Mucosa of descending colon (tissue), 3 donors: Measurements from ENCODE around the gene FDPS. TPM values are rescaled to one million over a fixed set of nuclear protein-coding genes. Genes with fewer than 3 reads are reported as not detected.

ENCODE experiments used
- ATAC-seq: fragments of 200-7000 bp; cut with Tn5 transposase; one replicate; pipeline ENCODE4 v1.9.1; 2020; ENCODE audit warnings: mild to moderate bottlenecking, moderate library complexity
- DNase-seq, 3 donors: peaks; one replicate each; pipeline ENCODE4 v3.0.0-alpha.2; 2020
- H3K36me3 ChIP-seq: fragments of 200-600 bp; one replicate; pipeline ENCODE4 v1.8.0; 2021; ENCODE audit warnings: low read depth, mild to moderate bottlenecking
- H3K4me1 ChIP-seq: fragments of 200-600 bp; one replicate; pipeline ENCODE4 v1.8.0; 2021; ENCODE audit warnings: low read depth, mild to moderate bottlenecking
- H3K4me3 ChIP-seq: fragments of 200-600 bp; one replicate; pipeline ENCODE4 v1.8.0; 2021; ENCODE audit warnings: mild to moderate bottlenecking
- H3K9me3 ChIP-seq: fragments of 200-600 bp; one replicate; pipeline ENCODE4 v1.8.0; 2021; ENCODE audit warnings: mild to moderate bottlenecking
- CTCF ChIP-seq: fragments of 200-600 bp; IDR thresholded peaks from one replicate; pipeline ENCODE4 v1.8.0; 2022; ENCODE audit warnings: antibody characterized with exemption, mild to moderate bottlenecking
- intact Hi-C, 2 donors: fragments of 100-400 bp; cut with DNase I in 1 of 2; cut with micrococcal nuclease in 1 of 2; formaldehyde crosslinking; loops; one replicate each; pipeline versions ENCODE4 v1.11.0 to v1.11.1; 2022; cut with DNase I, micrococcal nuclease
- microRNA-seq: library from miRNA; unstranded; fragments of <30 nt; microRNA quantifications from one replicate; pipeline ENCODE4, GENCODE V29; 2019
- total RNA-seq, 3 donors: library from RNA; stranded (reverse); fragmentation: NEBNext Ultra II Directional in 2 of 3; extraction: Animal tissue kit (Norgen Biotek cat#: 25700) in 2 of 3; gene quantifications; one replicate each; pipeline versions ENCODE4 v1.2.1 to v1.2.4, GENCODE V29; 2021 to 2023
- donor health status: DM: no; HTN: no; CAD: no; lungs with moderate emphysema.
- donor health status: DM: no; HTN: no; CAD: no.
- donor health status: DM: no; HTN: yes; CAD: no.

Gene FDPS
- total RNA-seq, 3 donors from 2014 or later, result 130 to 244 (median 222) TPM

DNA sequence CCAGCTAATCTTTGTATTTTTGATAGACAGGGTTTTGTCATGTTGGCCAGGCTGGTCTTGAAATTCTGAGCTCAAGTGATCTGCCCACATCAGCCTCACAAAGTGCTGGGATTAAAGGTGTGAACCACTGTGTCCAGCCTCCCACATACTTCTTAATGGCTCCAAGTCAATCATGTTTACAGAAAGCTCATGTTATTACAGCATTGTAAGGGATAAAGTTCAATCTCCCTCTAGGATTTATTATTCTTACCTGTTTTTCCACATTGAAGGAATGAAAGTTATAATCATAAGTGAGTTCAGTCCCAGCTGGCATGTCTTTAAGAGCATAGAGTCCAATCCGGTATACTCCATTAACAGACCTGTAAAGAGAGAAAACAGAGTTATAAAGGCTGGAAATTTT is 51.4 kb downstream of the FDPS start:
- Histone ChIP-seq H3K4me3 (no peak overlapping the region), H3K4me1 (no peaks in the 10 kb centered on the region), H3K9me3 (no peaks in the 10 kb centered on the region), H3K36me3 (peaks cover 5% of the 10 kb centered on the region)
- peak in 1 of 3 donors; percentile 6 for DNase-seq
- no peak for TF ChIP-seq CTCF
- peak; percentile 68 for ATAC-seq
- intact Hi-C loops, result no loop called here

Small RNAs within 50 kb of the gene (microRNA-seq; reads per million reads assigned to microRNA genes)
- gene MIR555, result not detected

Other genes with a start within 250 kb of the FDPS start
- 10 to 100 TPM; 12.3 to 27.2 (median 26.4) TPM for gene EFNA4, start 245.1 kb upstream of the FDPS start, total RNA-seq
- 10 to 100 TPM in 1 of 3 donors, 1 to 10 TPM in 2; 2.1 to 17.4 (median 5.6) TPM for gene EFNA3, start 230.0 kb upstream of the FDPS start, total RNA-seq
- 100 to 1,000 TPM in 2 of 3 donors, 10 to 100 TPM in 1; 46.3 to 198 (median 110) TPM for gene EFNA1, start 181.0 kb upstream of the FDPS start, total RNA-seq
- 10 to 100 TPM; 38.7 to 95.8 (median 66.4) TPM for gene SLC50A1, start 173.0 kb upstream of the FDPS start, total RNA-seq
- gene DPM3, start 168.3 kb upstream of the FDPS start, total RNA-seq, result 100 to 1,000 TPM in 1 of 3 donors, 10 to 100 TPM in 2; 76.3 to 106 (median 78.4) TPM
- 100 to 1,000 TPM; 162 to 190 (median 176) TPM for gene KRTCAP2, start 135.6 kb upstream of the FDPS start, total RNA-seq
- under 1 TPM; 0.26 to 0.76 (median 0.39) TPM for gene TRIM46, start 135.0 kb upstream of the FDPS start, total RNA-seq
- 10 to 100 TPM; 22.4 to 35.9 (median 33.9) TPM for gene THBS3, start 101.0 kb upstream of the FDPS start, total RNA-seq
- 10 to 100 TPM; 26.1 to 41.1 (median 35.6) TPM for gene MTX1, start 100.2 kb upstream of the FDPS start, total RNA-seq
- 10 to 100 TPM; 16.9 to 42.6 (median 20.4) TPM for gene ENTREP3, start 53.4 kb upstream of the FDPS start, total RNA-seq
- 10 to 100 TPM; 43.6 to 53.4 (median 46.8) TPM for gene SCAMP3, start 46.5 kb upstream of the FDPS start, total RNA-seq
- 10 to 100 TPM; 43.7 to 51.7 (median 47.8) TPM for gene CLK2, start 35.4 kb upstream of the FDPS start, total RNA-seq
- gene HCN3, start 31.4 kb upstream of the FDPS start, total RNA-seq, result 10 to 100 TPM; 10.3 to 15.6 (median 10.8) TPM
- 1 to 10 TPM in 2 of 3 donors, under 1 TPM in 1; 0.63 to 2.0 (median 1.5) TPM for gene PKLR, start 7.4 kb upstream of the FDPS start, total RNA-seq
- gene RUSC1, start 12.0 kb downstream of the FDPS start, total RNA-seq, result 10 to 100 TPM; 58.9 to 79.4 (median 60.6) TPM